HL-60 (cell line): ENCODE results near the gene RALY.

Source experiments
- DNase-seq, 2 experiments: peaks; one replicate each; pipeline ENCODE4 v3.0.0-alpha.2; 2010 to 2020; ENCODE audit warnings: low read depth in 1 of 2, low spot score in 1 of 2
- H3K27ac ChIP-seq: fragments of 250-450 bp; sonication (Bioruptor Pico); replicated peaks from 2 replicates; pipeline ENCODE4 v1.5.1; 2020; ENCODE audit warnings: mild to moderate bottlenecking, moderate library complexity
- H3K27me3 ChIP-seq: fragments of 250-450 bp; sonication (Bioruptor Pico); 2 replicates; pipeline ENCODE4 v1.5.1; 2021; ENCODE audit warnings: mild to moderate bottlenecking, moderate library complexity; ENCODE audit not compliant: insufficient read depth, poor library complexity, severe bottlenecking
- H3K4me3 ChIP-seq: replicated peaks from 2 replicates; pipeline ENCODE4 v1.5.1; 2011; ENCODE audit warnings: mild to moderate bottlenecking, control low read depth, low read length; ENCODE audit not compliant: insufficient read depth
- GABPA ChIP-seq: IDR thresholded peaks from 2 replicates; pipeline ENCODE4 v1.6.1; 2012; ENCODE audit warnings: low read depth
- POLR2AphosphoS5 ChIP-seq: IDR thresholded peaks from 2 replicates; pipeline ENCODE4 v1.6.1; 2012; ENCODE audit warnings: low read depth
- REST ChIP-seq: IDR thresholded peaks from 2 replicates; pipeline ENCODE4 v1.6.1; 2012; ENCODE audit warnings: low read depth; ENCODE audit not compliant: insufficient replicate concordance
- SPI1 ChIP-seq: IDR thresholded peaks from 2 replicates; pipeline ENCODE4 v1.6.1; 2012; ENCODE audit warnings: low read depth, mild to moderate bottlenecking, borderline replicate concordance
- TF ChIP-seq, protein P1 (sequence below): IDR thresholded peaks from one replicate; pipeline ENCODE4 v1.5.1; 2011; ENCODE audit warnings: low read length, control low read depth, inconsistent platforms; ENCODE audit not compliant: insufficient read depth

Gene RALY

GRCh38 chr20:33992923-33993575 is 662 bp upstream of the RALY start:
- H3K27me3 ChIP-seq, result no peaks in the 10 kb centered on the region
- H3K4me3 ChIP-seq, result peak overlapping the region; percentile 84
- TF ChIP-seq REST, result no peak
- TF ChIP-seq POLR2AphosphoS5, result peak; percentile 91
- TF ChIP-seq SPI1, result 0 out of 2 replicates have a peak, but pooled peaks have one; percentile 5
- TF ChIP-seq, protein P1, sequence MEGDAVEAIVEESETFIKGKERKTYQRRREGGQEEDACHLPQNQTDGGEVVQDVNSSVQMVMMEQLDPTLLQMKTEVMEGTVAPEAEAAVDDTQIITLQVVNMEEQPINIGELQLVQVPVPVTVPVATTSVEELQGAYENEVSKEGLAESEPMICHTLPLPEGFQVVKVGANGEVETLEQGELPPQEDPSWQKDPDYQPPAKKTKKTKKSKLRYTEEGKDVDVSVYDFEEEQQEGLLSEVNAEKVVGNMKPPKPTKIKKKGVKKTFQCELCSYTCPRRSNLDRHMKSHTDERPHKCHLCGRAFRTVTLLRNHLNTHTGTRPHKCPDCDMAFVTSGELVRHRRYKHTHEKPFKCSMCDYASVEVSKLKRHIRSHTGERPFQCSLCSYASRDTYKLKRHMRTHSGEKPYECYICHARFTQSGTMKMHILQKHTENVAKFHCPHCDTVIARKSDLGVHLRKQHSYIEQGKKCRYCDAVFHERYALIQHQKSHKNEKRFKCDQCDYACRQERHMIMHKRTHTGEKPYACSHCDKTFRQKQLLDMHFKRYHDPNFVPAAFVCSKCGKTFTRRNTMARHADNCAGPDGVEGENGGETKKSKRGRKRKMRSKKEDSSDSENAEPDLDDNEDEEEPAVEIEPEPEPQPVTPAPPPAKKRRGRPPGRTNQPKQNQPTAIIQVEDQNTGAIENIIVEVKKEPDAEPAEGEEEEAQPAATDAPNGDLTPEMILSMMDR, result no peak
- peak; percentile 43 for TF ChIP-seq GABPA
- H3K27ac ChIP-seq, result peak overlapping the region; percentile 98
- DNase-seq, result peak; percentile 92 to 99

DNA sequence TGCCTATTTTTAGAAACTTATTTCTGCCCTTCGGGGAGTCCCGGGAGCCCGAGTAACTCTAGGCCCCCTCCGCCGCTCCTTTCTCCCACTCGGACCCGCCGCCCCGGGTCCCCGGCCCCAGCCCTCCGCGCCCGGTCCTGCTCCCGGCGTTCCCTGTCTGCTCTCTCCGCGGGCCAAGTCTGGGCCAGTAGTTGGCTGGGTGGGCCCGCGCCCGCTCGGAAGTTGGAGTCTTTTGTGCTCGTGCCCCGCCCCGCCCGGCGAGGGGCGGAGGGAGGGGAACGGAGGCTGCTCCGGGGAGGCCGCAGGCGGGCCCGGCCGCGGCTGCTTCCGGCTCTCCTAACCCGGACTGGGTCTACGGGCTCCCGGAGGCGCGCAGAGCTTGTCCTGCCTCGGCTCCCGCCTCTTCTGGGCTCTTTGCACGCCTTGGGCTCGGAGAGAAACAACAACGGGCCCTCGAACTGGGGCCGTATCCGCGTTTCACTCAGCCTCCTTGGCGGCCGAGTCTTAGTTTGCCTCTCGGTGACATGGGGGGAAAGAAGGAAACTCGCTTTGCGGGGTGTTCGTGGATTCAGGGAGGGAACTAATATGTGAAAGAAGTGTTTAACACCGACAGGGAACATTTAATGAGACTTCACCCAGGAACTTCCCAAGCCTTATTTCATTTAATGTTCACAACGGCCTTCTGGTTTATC is 657 bp downstream of the RALY start:
- TF ChIP-seq, protein P1, result no peak
- TF ChIP-seq POLR2AphosphoS5 (no peak), SPI1 (no peak), REST (no peak), GABPA (no peak)
- DNase-seq, result peak; percentile 51 to 75
- Histone ChIP-seq H3K4me3 (peak overlapping the region; percentile 65), H3K27me3 (no peaks in the 10 kb centered on the region), H3K27ac (peak overlapping the region; percentile 98)

DNA sequence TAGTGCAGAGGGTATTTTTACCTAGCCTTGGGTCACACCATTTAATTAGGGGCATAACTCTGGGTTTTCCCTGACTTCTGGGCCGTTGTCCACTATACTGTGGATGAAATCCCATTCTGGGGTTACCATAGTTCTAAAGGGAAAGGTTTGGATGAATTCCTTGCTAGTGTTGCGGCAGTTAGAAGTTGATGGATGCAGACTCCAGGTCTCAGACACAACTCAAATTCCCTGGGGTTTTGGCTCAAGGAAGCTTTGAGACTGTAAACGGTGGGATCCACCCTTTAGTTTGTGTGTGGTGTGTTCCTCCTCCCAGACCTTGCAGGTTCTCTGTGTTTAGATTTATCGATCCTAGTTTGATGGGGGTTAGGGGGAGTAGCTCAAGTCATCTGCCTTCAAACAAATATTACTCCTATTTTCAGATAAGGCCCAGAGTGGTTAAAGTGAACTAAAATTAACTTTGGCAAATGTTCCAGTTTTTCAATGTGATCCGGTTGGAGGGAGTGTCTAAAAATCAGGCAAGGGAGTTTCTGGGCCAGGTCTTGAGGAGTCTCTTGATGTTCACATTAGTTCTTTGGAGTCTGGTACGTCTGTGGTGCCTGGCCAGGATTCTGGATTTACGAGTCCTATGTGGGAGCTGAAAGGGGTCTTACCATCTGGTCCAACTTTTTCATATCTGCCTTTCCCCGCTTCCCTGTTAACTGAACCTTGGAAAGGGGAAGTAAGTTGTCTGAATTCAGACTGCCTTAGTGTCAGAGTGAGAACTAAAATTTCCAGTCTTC is 1.5 kb downstream of the RALY start:
- peak in 1 of 2 experiments; percentile 24 for DNase-seq
- H3K27me3 ChIP-seq, result no peaks in the 10 kb centered on the region
- TF ChIP-seq GABPA, result no peak
- no peak for TF ChIP-seq SPI1
- TF ChIP-seq, protein P1, result no peak
- no peak for TF ChIP-seq REST
- no peak for TF ChIP-seq POLR2AphosphoS5
- H3K4me3 ChIP-seq, result peak overlapping the region; percentile 65
- peak overlapping the region; percentile 98 for H3K27ac ChIP-seq
